GM12864 (cell line): ENCODE data around the gene EVX1.

Source experiments
- DNase-seq: peaks from one replicate; pipeline ENCODE4 v3.0.0-alpha.2; 2011; ENCODE audit warnings: low read depth
- H3K4me3 ChIP-seq: 2 replicates; pipeline ENCODE4 v1.5.1; 2011; ENCODE audit warnings: mild to moderate bottlenecking, low read depth, low read length, control low read depth
- TF ChIP-seq, protein P1 (sequence below): IDR thresholded peaks from 2 replicates; pipeline ENCODE4 v1.5.1; 2011; ENCODE audit warnings: low read depth, mild to moderate bottlenecking, moderate library complexity, low read length, control low read depth, inconsistent platforms; ENCODE audit errors: missing control alignments

Gene EVX1

GRCh38 chr7:27219821-27220220, 22.8 kb upstream of the EVX1 start:
- no peak for DNase-seq
- TF ChIP-seq, protein P1, sequence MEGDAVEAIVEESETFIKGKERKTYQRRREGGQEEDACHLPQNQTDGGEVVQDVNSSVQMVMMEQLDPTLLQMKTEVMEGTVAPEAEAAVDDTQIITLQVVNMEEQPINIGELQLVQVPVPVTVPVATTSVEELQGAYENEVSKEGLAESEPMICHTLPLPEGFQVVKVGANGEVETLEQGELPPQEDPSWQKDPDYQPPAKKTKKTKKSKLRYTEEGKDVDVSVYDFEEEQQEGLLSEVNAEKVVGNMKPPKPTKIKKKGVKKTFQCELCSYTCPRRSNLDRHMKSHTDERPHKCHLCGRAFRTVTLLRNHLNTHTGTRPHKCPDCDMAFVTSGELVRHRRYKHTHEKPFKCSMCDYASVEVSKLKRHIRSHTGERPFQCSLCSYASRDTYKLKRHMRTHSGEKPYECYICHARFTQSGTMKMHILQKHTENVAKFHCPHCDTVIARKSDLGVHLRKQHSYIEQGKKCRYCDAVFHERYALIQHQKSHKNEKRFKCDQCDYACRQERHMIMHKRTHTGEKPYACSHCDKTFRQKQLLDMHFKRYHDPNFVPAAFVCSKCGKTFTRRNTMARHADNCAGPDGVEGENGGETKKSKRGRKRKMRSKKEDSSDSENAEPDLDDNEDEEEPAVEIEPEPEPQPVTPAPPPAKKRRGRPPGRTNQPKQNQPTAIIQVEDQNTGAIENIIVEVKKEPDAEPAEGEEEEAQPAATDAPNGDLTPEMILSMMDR, result no peak
- H3K4me3 ChIP-seq, result no peak overlapping the region

DNA sequence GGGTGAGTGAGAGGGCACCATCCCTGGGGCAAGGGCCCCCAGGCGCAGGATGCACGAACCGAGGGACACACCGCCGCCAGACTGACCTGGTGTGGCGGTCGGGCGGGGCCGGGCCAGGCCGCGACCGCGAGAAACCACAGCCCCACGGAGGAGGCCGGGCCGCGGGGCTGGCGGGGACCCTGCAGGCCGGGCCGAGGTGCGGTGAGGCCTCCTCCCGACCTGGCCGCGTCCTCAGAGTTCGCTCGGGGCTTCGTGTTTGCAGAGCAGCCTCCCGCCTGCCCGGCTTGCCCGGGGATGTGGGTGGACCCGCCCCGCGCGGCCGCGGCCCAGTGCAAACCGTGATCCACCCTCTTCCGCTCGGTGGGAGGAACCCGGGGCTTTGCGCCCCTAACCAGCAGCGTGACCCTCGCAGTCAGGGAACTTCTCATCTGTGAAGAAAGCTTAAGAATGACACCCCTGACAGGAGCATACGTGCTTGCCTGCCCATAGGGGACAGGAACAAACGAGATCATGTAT, 22.1 kb upstream of the EVX1 start:
- no peak overlapping the region for H3K4me3 ChIP-seq
- no peak for DNase-seq
- TF ChIP-seq, protein P1, result no peak

DNA sequence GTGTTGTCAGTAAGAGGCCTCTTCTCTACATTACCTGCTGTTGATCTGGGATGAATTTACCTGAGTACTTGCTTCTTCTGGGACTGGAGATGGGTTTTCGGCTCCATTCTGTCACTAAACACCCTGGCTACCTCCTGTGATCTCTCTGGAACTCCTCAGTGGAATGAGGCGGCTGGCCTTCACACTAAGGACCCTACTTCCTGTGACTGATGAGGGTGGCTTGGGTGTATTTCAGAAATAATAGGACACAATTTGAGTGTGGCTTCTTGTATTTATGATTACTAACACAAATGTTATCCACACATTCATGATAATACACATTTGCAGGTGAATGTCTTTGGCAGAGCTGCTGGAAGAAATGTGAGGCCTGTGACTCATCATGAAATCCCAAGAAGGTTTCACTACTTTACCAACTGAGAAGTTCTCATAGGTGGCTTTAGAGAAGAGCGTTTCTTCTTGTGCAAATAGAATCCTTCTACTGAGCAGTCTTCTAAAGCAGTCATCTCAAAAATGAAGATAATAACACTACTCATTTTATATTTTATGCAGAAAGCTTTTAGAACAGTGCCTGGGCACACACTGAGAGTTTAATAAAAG, 21.3 kb upstream of the EVX1 start:
- DNase-seq, result no peak
- TF ChIP-seq, protein P1, result no peak
- H3K4me3 ChIP-seq, result no peak overlapping the region

DNA sequence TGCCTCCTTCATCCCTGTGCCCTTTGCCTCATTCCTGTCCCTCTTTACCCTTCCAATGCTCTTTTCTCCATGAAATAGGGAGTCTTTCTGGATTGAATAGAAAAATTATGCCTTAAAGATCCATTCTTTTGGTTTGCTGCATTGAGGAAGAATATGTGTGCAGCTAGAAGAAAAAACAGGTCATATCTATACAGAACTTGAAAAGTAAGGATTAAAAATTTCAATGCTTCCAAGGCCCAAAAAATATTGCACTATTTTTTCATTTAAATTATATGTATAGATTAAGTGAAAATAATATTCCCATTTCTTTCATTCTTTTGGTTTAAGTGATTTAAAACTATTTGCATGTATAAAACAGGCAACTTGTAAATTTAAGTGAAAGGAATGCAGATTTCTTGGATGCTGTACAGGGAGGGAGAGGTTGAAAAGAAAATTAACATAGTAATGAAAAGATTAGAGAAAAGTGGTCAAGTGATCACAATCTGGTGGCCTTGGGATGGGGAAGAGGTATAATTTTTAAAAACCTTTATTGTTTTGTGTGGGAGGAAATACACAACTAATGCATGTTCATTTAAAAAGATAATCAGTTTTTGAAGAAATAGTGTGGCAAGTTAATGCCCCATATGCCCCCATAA, 18.5 kb upstream of the EVX1 start:
- TF ChIP-seq, protein P1, result no peak
- no peak overlapping the region for H3K4me3 ChIP-seq
- no peak for DNase-seq

DNA sequence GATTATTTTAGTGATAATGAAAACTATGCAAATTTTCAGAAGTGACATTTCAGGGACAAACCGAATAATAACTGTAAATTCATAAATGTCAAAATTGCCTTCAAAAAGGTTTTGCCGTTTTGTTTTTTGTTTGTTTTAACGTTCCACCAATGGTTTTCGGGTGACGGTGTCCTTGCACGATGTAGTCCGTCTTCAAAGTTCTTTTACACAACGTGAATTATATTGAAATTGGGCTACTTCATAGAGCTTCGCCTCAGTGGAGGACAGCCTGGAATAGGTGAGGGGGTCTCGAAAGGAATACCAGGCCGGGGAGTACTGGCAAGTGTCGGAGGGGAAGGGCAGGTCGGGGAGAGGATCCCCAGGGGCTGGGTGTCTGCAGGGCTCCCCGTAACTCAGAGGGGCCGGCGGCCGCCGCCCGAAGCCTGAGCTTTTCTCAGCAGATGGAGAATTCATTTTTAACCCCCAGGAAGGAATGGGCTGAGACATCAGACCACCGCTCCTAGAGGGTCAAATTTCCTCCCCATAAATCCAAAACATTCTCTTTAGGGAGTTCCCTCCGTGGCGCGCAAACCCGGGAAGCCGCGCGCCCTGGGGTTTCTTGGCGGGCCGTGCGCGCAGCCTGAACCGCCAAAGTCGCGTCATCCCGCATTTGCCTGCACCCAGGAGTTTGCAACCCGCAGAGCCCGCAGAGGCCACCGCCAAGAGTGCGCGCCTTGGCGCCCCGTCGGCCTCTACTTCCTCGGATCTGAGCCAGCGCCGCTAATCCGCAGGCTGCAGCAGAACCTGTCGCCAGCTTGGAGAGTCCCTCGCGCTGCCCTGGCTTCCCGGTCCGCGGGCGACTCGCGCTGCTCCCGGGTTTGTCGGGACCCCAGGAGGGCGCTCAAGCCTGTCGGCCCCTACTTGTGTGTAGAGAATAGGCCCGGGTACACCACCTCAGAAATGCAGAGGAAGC, 17.3 kb upstream of the EVX1 start:
- H3K4me3 ChIP-seq, result no peak overlapping the region
- TF ChIP-seq, protein P1, result no peak
- no peak for DNase-seq

GRCh38 chr7:27229448-27229847, 13.2 kb upstream of the EVX1 start:
- TF ChIP-seq, protein P1, result no peak
- no peak overlapping the region for H3K4me3 ChIP-seq
- DNase-seq, result no peak
